GM13976 (cell line): ENCODE results near the gene TMEM174.

Experiments
- DNase-seq: peaks from one replicate; pipeline ENCODE4 v3.0.0; 2012; ENCODE audit warnings: low spot score
- in situ Hi-C: fragments of 300-500 bp; cut with MboI; formaldehyde crosslinking; loops from one replicate; pipeline ENCODE4 v1.12.0; 2022; ENCODE audit warnings: low sequenced_read_pairs, mixed read lengths, inconsistent platforms; ENCODE audit not compliant: unreplicated experiment
- TF ChIP-seq, protein P1 (sequence below): IDR thresholded peaks from 2 replicates; pipeline ENCODE4 v1.5.1; 2012; ENCODE audit warnings: borderline replicate concordance, mild to moderate bottlenecking; ENCODE audit not compliant: insufficient read depth; ENCODE audit errors: extremely low read depth, missing control alignments, control extremely low read depth

TMEM174 gene

DNA sequence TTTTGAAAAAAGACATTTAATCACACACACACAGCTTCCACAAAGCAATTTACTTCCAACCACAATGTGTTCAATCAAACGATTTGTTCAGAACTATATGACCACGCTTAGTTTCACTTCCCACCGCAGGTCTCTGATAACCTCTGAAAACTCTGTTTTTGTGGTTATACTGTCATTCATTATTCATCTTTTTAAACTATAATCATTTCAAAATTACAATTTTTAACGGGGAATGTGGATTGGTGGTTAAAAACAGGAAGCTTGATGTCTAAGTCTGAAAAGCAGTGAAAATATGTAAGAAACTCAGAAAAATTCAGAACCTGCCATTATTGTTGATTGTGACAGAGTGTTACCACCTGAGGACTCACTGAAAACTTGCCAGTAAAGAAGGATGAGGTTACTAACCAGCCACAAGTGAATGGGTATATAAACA lies 12.7 kb upstream of the TMEM174 start:
- in situ Hi-C loops = no loop called here
- no peak for DNase-seq
- TF ChIP-seq, protein P1, sequence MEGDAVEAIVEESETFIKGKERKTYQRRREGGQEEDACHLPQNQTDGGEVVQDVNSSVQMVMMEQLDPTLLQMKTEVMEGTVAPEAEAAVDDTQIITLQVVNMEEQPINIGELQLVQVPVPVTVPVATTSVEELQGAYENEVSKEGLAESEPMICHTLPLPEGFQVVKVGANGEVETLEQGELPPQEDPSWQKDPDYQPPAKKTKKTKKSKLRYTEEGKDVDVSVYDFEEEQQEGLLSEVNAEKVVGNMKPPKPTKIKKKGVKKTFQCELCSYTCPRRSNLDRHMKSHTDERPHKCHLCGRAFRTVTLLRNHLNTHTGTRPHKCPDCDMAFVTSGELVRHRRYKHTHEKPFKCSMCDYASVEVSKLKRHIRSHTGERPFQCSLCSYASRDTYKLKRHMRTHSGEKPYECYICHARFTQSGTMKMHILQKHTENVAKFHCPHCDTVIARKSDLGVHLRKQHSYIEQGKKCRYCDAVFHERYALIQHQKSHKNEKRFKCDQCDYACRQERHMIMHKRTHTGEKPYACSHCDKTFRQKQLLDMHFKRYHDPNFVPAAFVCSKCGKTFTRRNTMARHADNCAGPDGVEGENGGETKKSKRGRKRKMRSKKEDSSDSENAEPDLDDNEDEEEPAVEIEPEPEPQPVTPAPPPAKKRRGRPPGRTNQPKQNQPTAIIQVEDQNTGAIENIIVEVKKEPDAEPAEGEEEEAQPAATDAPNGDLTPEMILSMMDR = no peak

DNA sequence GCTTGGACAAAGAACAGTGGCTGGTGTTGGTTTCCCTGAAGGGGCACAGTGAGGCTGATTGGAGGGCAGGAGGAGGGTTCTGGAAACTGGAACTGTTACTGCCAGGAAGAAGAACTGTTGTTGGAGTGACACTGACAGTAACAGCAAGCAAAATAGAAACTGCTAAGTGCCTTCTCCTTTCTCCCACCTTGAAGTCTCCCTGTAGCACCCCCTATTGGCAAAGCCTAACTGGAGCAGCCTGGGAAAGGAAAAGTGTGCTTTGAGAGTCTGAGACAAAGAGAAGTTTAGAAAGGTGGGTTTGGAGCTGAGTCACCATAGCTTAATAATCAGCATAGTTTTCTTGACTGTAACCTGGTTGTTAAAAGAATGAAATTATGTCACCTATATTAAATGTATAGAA lies 2.5 kb upstream of the TMEM174 start:
- in situ Hi-C loops = no loop called here
- no peak for DNase-seq

DNA sequence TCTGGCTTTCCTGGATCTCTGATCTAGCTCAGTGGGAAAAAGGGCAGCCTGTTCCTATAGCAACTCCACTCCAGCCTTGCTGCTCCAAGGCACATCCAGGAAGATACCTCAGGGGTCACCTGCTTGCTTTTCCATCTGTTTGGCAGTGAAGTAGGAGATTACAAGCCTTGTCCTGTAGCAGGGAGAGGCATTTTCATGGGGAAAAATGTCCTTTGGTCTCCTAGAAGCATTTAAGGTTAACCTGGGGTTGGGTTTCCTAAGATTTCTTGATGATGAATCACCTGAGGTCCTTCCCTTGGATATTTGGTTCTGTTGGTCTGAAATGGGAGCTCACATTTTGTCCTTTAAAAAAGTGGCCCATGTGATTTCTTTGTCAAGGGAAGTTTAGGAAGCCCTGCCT lies 1.5 kb upstream of the TMEM174 start:
- DNase-seq = no peak
- TF ChIP-seq, protein P1 = no peak
- in situ Hi-C loops = no loop called here

More for the DNA sequence above, 2.5 kb upstream of the TMEM174 start:
- TF ChIP-seq, protein P1 = no peak

DNA sequence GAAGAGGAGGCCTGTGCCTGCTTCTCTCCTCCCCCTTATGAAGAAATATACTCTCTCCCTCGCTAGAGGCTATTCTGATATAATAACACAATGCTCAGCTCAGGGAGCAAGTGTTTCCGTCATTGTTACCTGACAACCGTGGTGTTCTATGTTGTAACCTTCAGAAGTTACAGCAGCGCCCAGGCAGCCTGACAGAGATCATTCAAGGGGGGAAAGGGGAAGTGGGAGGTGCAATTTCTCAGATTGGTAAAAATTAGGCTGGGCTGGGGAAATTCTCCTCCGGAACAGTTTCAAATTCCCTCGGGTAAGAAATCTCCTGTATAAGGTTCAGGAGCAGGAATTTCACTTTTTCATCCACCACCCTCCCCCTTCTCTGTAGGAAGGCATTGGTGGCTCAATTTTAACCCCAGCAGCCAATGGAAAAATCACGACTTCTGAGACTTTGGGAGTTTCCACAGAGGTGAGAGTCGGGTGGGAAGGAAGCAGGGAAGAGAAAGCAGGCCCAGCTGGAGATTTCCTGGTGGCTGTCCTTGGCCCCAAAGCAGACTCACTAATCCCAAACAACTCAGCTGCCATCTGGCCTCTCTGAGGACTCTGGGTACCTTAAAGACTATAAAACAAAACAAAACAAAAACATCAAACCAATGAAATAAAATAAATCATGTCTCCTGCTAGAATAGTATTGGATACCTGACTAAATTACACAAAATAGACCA lies 1.3 kb downstream of the TMEM174 start:
- DNase-seq = no peak
- in situ Hi-C loops = no loop called here
- TF ChIP-seq, protein P1 = no peak

DNA sequence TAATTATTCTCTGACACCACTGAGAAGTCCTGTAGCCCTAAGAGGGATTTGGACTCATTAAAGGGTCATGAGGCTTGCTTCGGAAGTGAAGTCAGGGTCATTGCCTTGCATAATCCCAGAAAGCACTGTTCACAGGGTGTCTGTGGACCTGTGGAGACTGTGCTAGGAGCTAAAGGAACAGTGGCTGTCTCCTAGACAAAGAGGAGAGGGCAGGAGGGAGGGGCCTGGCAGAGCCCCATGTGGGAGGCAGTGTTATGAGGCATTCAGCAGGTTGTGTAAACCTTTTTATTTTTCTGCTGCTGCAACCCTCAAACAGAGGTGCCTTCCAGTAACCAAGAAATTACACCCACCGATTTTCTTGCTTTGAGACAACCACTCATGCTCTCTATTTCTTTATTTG lies 3.3 kb downstream of the TMEM174 start:
- TF ChIP-seq, protein P1 = no peak
- in situ Hi-C loops = no loop called here
- no peak for DNase-seq

DNA sequence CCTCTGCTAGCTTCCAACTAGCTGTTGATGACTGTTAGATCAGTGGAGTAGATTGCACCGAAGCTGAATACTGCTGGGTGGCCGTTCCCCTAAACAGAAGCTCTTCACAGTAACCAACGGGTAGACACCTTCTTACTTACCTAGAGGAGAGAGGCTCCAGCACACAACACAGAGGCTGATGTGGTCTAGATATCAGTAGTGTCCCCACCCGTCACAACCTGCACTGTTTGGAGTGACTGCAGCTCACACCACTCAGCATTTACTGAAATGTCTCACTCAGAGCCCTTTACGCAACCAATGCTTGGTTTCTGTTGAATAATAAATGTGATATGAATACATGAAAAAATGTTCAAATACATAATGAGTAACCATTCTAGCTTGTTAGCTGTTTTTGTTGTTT lies 5.3 kb downstream of the TMEM174 start:
- TF ChIP-seq, protein P1 = no peak
- no peak for DNase-seq
- in situ Hi-C loops = no loop called here
